ENCODE results near the gene MRPL32.

- TF ChIP-seq CTCF (conservative IDR thresholded peaks at IDR 0.05; ENCODE audit: low read length) (peak; percentile 99), EZH2phosphoT487 (IDR thresholded peaks at IDR 0.05; ENCODE audit: borderline replicate concordance, low read depth, low read length) (no peak)
Measured at GRCh38 chr7:42940985-42941847, 9.0 kb downstream of the MRPL32 start.
